ENCODE data around the gene ADCY2. TPM values are rescaled to one million over a fixed set of nuclear protein-coding genes. Genes with fewer than 3 reads are reported as not detected.

The ADCY2 gene
- polyA plus RNA-seq, 2 donors, result 0.06 to 0.76 TPM

DNA sequence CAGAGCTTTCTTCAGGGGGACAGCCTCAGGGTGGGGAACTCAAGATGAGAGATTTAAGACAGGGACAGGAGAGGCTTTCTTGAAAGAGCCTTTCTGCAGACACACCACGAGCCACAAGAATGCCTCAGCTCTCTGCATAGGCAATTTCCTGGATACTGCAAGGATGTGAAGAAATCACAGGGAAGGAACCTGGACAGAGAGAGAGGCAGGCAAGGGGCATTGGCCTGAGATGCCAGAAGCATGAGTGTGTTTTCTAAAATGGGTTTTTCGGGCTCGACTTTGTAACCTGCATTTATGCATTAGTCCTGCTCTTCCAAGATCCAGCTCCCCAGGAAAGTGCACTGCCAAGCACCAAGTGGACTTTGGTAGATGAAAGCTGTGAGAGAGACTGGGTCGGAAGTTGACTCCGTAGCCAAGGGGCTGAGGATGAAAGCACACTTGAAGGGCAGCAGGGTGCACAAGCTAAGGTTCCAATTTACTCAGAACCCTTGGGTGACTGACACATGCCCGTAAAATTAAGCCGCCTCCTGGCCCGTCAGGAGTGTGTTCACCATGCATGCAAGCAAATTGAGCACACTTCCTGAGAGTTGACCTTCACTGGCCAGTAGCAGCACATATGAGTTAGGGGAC is 364.1 kb downstream of the ADCY2 start:
- Histone ChIP-seq H3K27me3 (ENCODE audit: control insufficient read depth in 1 of 2, insufficient read depth in 2 of 2, low read length in 2 of 2) (no peaks in the 10 kb centered on the region), H3K4me3 (ENCODE audit: low read depth in 1 of 2, low read length in 2 of 2) (no peak overlapping the region), H3K36me3 (ENCODE audit: control insufficient read depth in 2 of 2, insufficient read depth in 2 of 2, low read length in 1 of 2) (no peaks in the 10 kb centered on the region), H3K27ac (ENCODE audit: low read depth in 2 of 2, low read length in 1 of 2) (no peak overlapping the region), H3K9me3 (ENCODE audit: control insufficient read depth in 2 of 2, insufficient read depth in 1 of 2, low read depth in 1 of 2, low read length in 1 of 2) (peaks cover 0 to 3% of the 10 kb centered on the region in 2 donors), H3K4me1 (ENCODE audit: control insufficient read depth in 2 of 2, insufficient read depth in 2 of 2, low read length in 1 of 2) (no peaks in the 10 kb centered on the region)
- WGBS, 2 donors, result 80 to 88% methylated on average over 8 of the region's 8 CpGs

DNA sequence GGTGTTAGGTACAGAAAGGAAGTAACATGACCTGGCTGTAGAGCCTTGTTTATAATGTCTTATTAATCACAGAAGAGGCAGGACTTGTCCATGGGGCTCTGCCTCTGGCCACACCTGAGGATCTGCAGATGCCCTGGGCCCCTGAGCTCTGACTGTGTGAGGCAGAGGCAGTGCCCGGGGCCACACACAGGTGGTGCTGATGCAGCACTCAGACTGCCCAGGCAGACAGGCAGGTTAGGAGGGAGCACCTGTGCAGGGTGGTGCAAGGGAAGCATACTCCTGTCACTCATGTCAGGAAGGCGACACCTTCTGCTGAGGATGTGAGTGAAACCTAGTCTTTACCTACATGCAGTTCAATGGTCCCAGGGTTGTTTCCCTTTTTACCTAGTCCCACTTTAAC is 366.3 kb downstream of the ADCY2 start:
- Histone ChIP-seq H3K27me3 (ENCODE audit: control insufficient read depth in 1 of 2, insufficient read depth in 2 of 2, low read length in 2 of 2) (no peaks in the 10 kb centered on the region), H3K4me1 (ENCODE audit: control insufficient read depth in 2 of 2, insufficient read depth in 2 of 2, low read length in 1 of 2) (no peaks in the 10 kb centered on the region), H3K36me3 (ENCODE audit: control insufficient read depth in 2 of 2, insufficient read depth in 2 of 2, low read length in 1 of 2) (no peaks in the 10 kb centered on the region), H3K27ac (ENCODE audit: low read depth in 2 of 2, low read length in 1 of 2) (no peak overlapping the region), H3K4me3 (ENCODE audit: low read depth in 1 of 2, low read length in 2 of 2) (no peak overlapping the region), H3K9me3 (ENCODE audit: control insufficient read depth in 2 of 2, insufficient read depth in 1 of 2, low read depth in 1 of 2, low read length in 1 of 2) (peaks cover 0 to 3% of the 10 kb centered on the region in 2 donors)
- 75 to 82% methylated on average over 2 of the region's 2 CpGs for WGBS, 2 donors

DNA sequence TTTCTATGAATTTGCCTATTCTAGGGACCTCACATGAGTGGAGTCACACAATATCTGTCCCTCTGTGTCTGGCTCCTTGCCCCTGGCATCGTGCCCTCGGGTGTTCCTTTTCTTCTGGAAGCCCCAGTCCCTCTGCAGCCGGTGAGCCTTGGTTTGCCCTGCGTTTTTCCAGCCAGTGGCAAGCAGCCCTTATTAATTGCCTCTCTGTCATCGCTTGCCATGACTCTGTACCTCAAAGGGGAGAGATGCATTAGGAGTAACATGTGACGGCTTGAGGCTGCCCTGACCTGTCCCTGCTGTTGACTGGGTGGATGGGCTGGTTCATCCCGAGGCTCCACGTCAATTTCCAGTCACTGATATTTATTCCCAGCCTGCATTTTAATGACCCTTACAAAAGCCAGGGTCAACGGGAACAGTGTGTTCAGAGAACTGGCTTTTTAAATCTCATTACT is 367.7 kb downstream of the ADCY2 start:
- no peak overlapping the region for H3K4me3 ChIP-seq (ENCODE audit: low read depth in 1 of 2, low read length in 2 of 2)
- H3K27ac ChIP-seq (ENCODE audit: low read depth in 2 of 2, low read length in 1 of 2), result no peak overlapping the region
- H3K36me3 ChIP-seq (ENCODE audit: control insufficient read depth in 2 of 2, insufficient read depth in 2 of 2, low read length in 1 of 2), result no peaks in the 10 kb centered on the region
- H3K4me1 ChIP-seq (ENCODE audit: control insufficient read depth in 2 of 2, insufficient read depth in 2 of 2, low read length in 1 of 2), result no peaks in the 10 kb centered on the region
- no peaks in the 10 kb centered on the region for H3K27me3 ChIP-seq (ENCODE audit: control insufficient read depth in 1 of 2, insufficient read depth in 2 of 2, low read length in 2 of 2)
- H3K9me3 ChIP-seq (ENCODE audit: control insufficient read depth in 2 of 2, insufficient read depth in 1 of 2, low read depth in 1 of 2, low read length in 1 of 2), result peaks cover 0 to 3% of the 10 kb centered on the region in 2 donors
- WGBS, 2 donors, result 57 to 66% methylated on average over 9 of the region's 9 CpGs

DNA sequence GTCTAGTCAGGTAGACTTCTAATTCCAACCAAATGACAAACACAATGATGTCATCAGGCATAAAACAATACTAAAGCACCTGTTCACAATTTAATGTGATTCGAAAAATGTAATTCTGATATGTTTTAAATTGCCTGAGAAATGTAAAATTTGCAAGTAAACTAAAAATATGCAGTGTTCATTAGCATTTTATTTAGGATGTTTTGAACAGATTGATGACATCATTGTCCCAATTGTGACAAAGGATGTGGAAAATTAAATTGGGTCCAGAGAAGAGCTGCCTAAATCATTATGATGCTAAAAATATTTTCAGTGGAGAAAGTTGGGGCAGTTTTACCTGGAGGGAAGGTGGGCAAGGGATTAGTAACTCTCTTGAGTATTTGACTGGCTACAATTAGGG is 368.5 kb downstream of the ADCY2 start:
- 71 to 80% methylated on average over 1 of the region's 1 CpG for WGBS, 2 donors
- H3K4me1 ChIP-seq (ENCODE audit: control insufficient read depth in 2 of 2, insufficient read depth in 2 of 2, low read length in 1 of 2), result no peaks in the 10 kb centered on the region
- no peaks in the 10 kb centered on the region for H3K36me3 ChIP-seq (ENCODE audit: control insufficient read depth in 2 of 2, insufficient read depth in 2 of 2, low read length in 1 of 2)
- H3K27ac ChIP-seq (ENCODE audit: low read depth in 2 of 2, low read length in 1 of 2), result no peak overlapping the region
- H3K9me3 ChIP-seq (ENCODE audit: control insufficient read depth in 2 of 2, insufficient read depth in 1 of 2, low read depth in 1 of 2, low read length in 1 of 2), result peaks cover 0 to 3% of the 10 kb centered on the region in 2 donors
- H3K27me3 ChIP-seq (ENCODE audit: control insufficient read depth in 1 of 2, insufficient read depth in 2 of 2, low read length in 2 of 2), result no peaks in the 10 kb centered on the region
- no peak overlapping the region for H3K4me3 ChIP-seq (ENCODE audit: low read depth in 1 of 2, low read length in 2 of 2)

DNA sequence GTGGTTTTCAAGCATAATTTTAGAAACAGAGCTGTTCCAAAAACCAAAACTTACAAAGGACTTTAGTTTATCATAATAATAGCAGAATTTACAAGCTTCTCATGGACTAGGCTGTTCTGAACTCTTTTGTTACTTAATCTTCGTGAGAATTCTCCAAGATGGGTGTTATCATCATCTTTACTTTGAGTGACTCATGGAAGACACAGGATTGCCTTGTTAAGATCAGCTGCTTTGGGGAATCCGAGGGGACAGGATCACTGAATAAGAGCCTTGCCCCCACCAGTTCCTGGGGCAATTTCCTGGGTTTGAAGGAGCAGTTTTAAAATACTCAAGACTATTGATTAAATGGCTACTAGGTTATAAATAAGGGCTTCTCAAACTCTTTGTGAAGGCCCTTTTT is 374.5 kb downstream of the ADCY2 start:
- Histone ChIP-seq H3K36me3 (ENCODE audit: control insufficient read depth in 2 of 2, insufficient read depth in 2 of 2, low read length in 1 of 2) (no peaks in the 10 kb centered on the region), H3K27ac (ENCODE audit: low read depth in 2 of 2, low read length in 1 of 2) (no peak overlapping the region), H3K4me1 (ENCODE audit: control insufficient read depth in 2 of 2, insufficient read depth in 2 of 2, low read length in 1 of 2) (no peaks in the 10 kb centered on the region), H3K9me3 (ENCODE audit: control insufficient read depth in 2 of 2, insufficient read depth in 1 of 2, low read depth in 1 of 2, low read length in 1 of 2) (no peaks in the 10 kb centered on the region), H3K4me3 (ENCODE audit: low read depth in 1 of 2, low read length in 2 of 2) (no peak overlapping the region), H3K27me3 (ENCODE audit: control insufficient read depth in 1 of 2, insufficient read depth in 2 of 2, low read length in 2 of 2) (no peaks in the 10 kb centered on the region)
- WGBS, 2 donors, result 59 to 61% methylated on average over 2 of the region's 2 CpGs

DNA sequence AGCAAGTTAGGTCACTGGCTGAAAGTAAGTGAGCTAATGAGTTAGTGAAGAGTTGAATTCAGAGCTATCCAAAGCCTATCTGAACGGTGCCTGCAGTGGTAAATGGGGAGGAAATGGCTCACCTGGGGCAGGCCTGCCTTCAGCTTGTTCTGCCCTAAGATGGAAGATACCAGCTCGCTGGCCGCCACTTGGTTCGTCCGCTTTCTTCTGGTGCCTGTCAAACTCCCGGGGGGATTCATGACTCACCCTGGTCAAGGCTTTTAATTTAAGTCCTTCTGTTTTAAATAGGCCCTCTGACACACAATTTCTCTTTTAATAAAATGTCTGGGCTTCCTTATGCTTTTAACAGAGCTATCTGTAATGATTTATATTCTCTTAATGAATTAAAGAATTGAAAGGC is 376.2 kb downstream of the ADCY2 start:
- no peak overlapping the region for H3K27ac ChIP-seq (ENCODE audit: low read depth in 2 of 2, low read length in 1 of 2)
- H3K4me3 ChIP-seq (ENCODE audit: low read depth in 1 of 2, low read length in 2 of 2), result no peak overlapping the region
- no peaks in the 10 kb centered on the region for H3K4me1 ChIP-seq (ENCODE audit: control insufficient read depth in 2 of 2, insufficient read depth in 2 of 2, low read length in 1 of 2)
- H3K27me3 ChIP-seq (ENCODE audit: control insufficient read depth in 1 of 2, insufficient read depth in 2 of 2, low read length in 2 of 2), result no peaks in the 10 kb centered on the region
- H3K36me3 ChIP-seq (ENCODE audit: control insufficient read depth in 2 of 2, insufficient read depth in 2 of 2, low read length in 1 of 2), result no peaks in the 10 kb centered on the region
- H3K9me3 ChIP-seq (ENCODE audit: control insufficient read depth in 2 of 2, insufficient read depth in 1 of 2, low read depth in 1 of 2, low read length in 1 of 2), result no peaks in the 10 kb centered on the region
- 82 to 85% methylated on average over 6 of the region's 6 CpGs for WGBS, 2 donors

DNA sequence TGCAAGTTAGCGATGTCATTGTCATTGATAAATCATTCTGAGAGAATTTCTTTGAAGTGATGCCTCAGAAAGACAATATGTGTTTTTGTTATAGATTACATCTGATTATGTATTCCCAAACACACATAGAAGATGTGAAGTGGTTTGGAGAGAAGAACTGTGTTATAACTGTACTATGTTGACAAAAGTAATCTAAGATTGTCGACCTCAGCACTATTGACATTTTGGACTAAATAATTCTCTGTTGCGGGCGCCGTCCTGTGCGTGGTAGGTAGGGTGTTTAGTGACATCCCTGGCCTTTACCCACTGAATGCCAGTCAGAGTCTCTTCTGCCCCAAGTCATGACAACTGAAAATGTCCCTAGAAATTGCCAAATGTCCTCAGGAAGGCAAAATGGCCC is 377.2 kb downstream of the ADCY2 start:
- no peaks in the 10 kb centered on the region for H3K4me1 ChIP-seq (ENCODE audit: control insufficient read depth in 2 of 2, insufficient read depth in 2 of 2, low read length in 1 of 2)
- H3K9me3 ChIP-seq (ENCODE audit: control insufficient read depth in 2 of 2, insufficient read depth in 1 of 2, low read depth in 1 of 2, low read length in 1 of 2), result no peaks in the 10 kb centered on the region
- 83 to 84% methylated on average over 6 of the region's 6 CpGs for WGBS, 2 donors

DNA sequence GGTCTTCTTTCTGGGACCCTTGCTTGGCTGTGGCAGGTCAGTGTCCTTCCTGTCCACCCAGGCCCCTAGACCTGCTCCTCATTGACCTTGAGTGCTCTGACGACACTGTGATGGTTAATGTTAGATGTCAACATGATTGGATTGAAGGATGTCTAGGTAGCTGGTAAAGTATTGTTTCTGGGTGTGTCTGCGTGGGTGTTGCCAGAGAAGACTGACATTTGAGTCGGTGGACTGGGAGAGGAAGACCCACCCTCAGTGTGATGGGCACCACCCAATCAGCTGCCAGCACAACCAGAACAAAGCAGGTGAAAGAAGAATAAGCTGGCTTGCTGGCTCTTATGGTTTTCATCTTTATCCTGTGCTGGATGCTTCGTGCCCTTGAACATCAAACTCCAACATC is 380.5 kb downstream of the ADCY2 start:
- Histone ChIP-seq H3K4me3 (ENCODE audit: low read depth in 1 of 2, low read length in 2 of 2) (no peak overlapping the region), H3K27ac (ENCODE audit: low read depth in 2 of 2, low read length in 1 of 2) (no peak overlapping the region), H3K4me1 (ENCODE audit: control insufficient read depth in 2 of 2, insufficient read depth in 2 of 2, low read length in 1 of 2) (no peaks in the 10 kb centered on the region), H3K9me3 (ENCODE audit: control insufficient read depth in 2 of 2, insufficient read depth in 1 of 2, low read depth in 1 of 2, low read length in 1 of 2) (no peaks in the 10 kb centered on the region), H3K36me3 (ENCODE audit: control insufficient read depth in 2 of 2, insufficient read depth in 2 of 2, low read length in 1 of 2) (no peaks in the 10 kb centered on the region), H3K27me3 (ENCODE audit: control insufficient read depth in 1 of 2, insufficient read depth in 2 of 2, low read length in 2 of 2) (no peaks in the 10 kb centered on the region)
- 83 to 87% methylated on average over 4 of the region's 4 CpGs for WGBS, 2 donors

More for the DNA sequence above, 377.2 kb downstream of the ADCY2 start:
- Histone ChIP-seq H3K4me3 (ENCODE audit: low read depth in 1 of 2, low read length in 2 of 2) (no peak overlapping the region), H3K27ac (ENCODE audit: low read depth in 2 of 2, low read length in 1 of 2) (no peak overlapping the region), H3K36me3 (ENCODE audit: control insufficient read depth in 2 of 2, insufficient read depth in 2 of 2, low read length in 1 of 2) (no peaks in the 10 kb centered on the region), H3K27me3 (ENCODE audit: control insufficient read depth in 1 of 2, insufficient read depth in 2 of 2, low read length in 2 of 2) (no peaks in the 10 kb centered on the region)

DNA sequence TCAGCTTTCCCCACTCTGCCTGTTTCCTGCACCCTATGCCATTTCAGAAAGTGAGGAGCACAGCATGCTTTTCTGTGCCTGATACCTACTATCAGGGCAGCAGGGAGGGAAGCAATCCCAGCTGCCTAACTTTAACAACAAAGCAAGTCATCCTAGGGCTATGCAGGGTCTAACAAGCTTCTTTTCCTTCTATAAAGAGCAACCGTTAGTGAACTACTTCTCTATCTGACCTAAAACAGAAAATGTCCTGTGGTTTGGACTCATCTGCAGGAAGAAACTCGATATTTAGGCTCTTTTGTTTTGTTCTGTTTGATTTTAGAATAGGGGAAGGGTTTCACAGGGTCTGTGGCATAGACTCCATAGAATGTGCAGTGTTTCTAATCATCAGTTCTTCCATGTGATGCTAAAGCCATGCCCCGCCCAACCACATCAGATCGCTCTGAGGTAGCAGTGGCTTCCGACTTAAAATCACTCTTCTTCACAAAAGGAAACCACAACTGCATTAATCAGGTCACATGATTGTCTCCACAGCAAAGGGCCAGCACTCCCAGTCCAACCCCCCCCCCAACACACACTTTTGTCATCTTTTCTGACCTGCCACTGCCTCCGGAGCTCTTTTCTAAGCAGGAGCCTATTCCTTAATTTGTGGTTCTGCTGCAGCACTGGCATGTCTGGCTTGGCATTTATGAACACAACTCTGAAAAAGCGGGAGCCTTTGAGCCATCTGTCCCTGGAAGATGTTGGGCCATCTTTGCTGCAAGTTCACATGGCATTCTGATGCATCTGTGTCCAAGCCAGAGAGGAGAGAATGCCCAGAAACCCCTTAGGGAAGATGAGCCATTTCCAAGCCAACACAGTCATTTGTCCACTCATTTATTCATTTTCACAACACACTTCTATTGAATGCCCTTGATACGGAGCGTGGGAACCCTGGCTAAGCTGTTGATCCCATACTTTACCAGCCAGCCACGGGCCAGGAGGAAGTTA is 383.4 kb downstream of the ADCY2 start:
- H3K4me3 ChIP-seq (ENCODE audit: low read depth in 1 of 2, low read length in 2 of 2), result no peak overlapping the region
- H3K4me1 ChIP-seq (ENCODE audit: control insufficient read depth in 2 of 2, insufficient read depth in 2 of 2, low read length in 1 of 2), result no peaks in the 10 kb centered on the region
- no peaks in the 10 kb centered on the region for H3K27me3 ChIP-seq (ENCODE audit: control insufficient read depth in 1 of 2, insufficient read depth in 2 of 2, low read length in 2 of 2)
- H3K27ac ChIP-seq (ENCODE audit: low read depth in 2 of 2, low read length in 1 of 2), result no peak overlapping the region
- 61 to 63% methylated on average over 10 of the region's 10 CpGs for WGBS, 2 donors
- H3K9me3 ChIP-seq (ENCODE audit: control insufficient read depth in 2 of 2, insufficient read depth in 1 of 2, low read depth in 1 of 2, low read length in 1 of 2), result no peaks in the 10 kb centered on the region
- H3K36me3 ChIP-seq (ENCODE audit: control insufficient read depth in 2 of 2, insufficient read depth in 2 of 2, low read length in 1 of 2), result no peaks in the 10 kb centered on the region
